Activated CD4-positive, CD25-positive, alpha-beta regulatory T cell treated with anti-CD3 and anti-CD28 coated beads, Interleukin-2, amount 50 U/mL, for 72 hours (primary cell): ENCODE measurements around the gene ATAD1.
"Not testable (repeated sequence)": the region's sequence is repeated elsewhere in the genome, so short reads cannot be mapped to it uniquely, and the experiment has no call there.

Source experiments
- DNase-seq: peaks from one replicate; pipeline ENCODE4 v3.0.0; 2021

ATAD1 gene

GRCh38 chr10:87750817-87751216 lies 67.2 kb downstream of the ATAD1 start:
- no peak for DNase-seq

DNA sequence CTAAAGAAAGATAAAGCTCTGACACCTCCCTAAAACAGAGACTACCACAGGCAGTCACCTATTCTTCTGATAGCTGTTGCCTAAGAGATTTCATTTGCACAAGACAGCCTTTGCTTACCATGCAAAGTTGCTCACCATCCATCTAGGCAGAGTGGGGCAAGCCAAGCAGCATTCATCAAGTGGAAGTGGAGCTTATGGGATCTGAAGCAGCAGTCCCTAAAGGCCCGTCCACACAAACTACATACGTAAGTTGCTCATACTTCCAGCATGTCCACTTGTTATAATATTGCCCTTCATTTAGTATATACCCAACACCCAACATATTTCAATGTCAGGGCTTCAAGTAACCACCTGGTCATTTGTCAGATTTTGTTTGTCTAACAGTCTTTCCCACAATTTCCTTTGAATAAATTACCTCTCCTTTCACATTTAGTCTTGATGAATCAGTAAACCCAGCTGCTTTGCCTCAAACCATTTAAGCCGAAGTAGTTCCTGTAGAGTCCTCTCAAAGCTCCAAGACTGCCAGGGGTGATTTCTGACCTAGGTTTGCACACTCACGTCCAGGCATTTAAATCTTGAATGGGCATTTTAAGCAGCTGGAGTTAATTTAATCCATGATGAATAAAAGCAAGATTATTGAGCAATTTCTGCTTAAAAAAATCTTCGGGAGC lies 67.9 kb downstream of the ATAD1 start:
- no peak for DNase-seq

DNA sequence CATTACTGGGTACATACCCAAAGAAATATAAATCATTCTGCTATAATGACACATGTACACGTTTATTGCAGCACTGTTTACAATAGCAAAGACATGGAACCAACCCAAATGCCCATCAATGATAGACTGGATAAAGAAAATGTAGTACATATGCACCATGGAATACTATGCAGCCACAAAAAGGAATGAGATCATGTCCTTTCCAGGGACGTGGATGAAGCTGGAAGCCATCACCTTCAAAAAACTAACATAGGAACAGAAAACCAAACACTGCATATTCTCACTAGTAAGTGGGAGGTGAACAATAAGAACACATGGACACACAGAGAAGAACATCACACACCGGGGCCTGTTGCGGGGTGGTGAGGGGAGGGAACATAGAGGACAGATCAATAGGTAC lies 69.8 kb downstream of the ATAD1 start:
- not testable (repeated sequence) for DNase-seq

GRCh38 chr10:87746911-87747310 lies 71.1 kb downstream of the ATAD1 start:
- no peak for DNase-seq

- no peak for DNase-seq
Measured at GRCh38 chr10:87744606-87745005, 73.4 kb downstream of the ATAD1 start.

- not testable (repeated sequence) for DNase-seq
Measured at GRCh38 chr10:87742992-87743610, 74.9 kb downstream of the ATAD1 start.

- no peak for DNase-seq
Measured at GRCh38 chr10:87740254-87740655, 77.8 kb downstream of the ATAD1 start.

- no peak for DNase-seq
Measured at GRCh38 chr10:87739703-87740102, 78.3 kb downstream of the ATAD1 start.

GRCh38 chr10:87738253-87738652 lies 79.8 kb downstream of the ATAD1 start:
- DNase-seq = not testable (repeated sequence)

- no peak for DNase-seq
Measured at GRCh38 chr10:87734987-87735827, 82.8 kb downstream of the ATAD1 start.

DNA sequence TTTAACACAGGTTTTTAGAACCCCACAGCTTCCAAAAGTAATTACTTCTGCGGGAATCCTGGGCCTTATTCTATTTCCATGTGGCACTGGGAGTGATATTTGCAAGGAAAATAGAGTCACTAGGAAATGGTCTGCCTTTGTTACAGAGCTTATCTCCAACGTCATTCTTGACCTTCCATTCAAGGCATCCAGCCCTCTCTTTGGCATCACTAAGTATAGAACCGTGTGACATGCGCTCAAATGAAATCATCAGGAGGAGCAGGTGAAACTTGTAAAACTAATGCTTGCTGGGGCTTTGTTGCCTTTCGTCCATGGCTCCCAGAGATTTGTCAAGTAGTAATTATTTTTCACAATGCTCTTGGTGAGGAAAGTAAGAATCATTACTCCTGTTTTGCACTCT lies 84.9 kb downstream of the ATAD1 start:
- DNase-seq = no peak

- DNase-seq = no peak
Measured at GRCh38 chr10:87729940-87730339, 88.1 kb downstream of the ATAD1 start.

GRCh38 chr10:87724789-87725188 lies 93.2 kb downstream of the ATAD1 start:
- no peak for DNase-seq

DNA sequence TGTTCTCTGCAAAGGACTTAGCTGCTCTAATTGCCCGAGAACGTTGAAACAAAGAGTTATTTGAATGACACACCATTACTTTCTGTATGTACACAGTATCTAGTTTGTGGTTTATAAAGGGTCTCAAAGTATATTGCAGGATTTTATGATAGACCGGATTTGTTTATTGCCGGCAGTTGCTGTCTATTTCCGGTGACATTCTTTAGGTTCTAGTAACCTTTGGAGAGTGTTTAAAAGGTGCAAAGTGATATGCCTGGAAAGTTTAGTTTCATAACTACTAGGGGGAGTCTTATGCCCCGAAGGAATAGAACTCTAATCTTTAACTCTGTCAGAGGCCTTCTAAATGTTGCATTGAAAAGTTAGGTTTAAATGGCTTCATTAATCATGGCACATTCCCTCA lies 94.5 kb downstream of the ATAD1 start:
- DNase-seq = no peak

- no peak for DNase-seq
Measured at GRCh38 chr10:87722716-87723115, 95.3 kb downstream of the ATAD1 start.

GRCh38 chr10:87721781-87722180 lies 96.2 kb downstream of the ATAD1 start:
- no peak for DNase-seq

GRCh38 chr10:87720665-87721064 lies 97.4 kb downstream of the ATAD1 start:
- DNase-seq = no peak

- DNase-seq = no peak
Measured at GRCh38 chr10:87716348-87716670, 101.7 kb downstream of the ATAD1 start.

DNA sequence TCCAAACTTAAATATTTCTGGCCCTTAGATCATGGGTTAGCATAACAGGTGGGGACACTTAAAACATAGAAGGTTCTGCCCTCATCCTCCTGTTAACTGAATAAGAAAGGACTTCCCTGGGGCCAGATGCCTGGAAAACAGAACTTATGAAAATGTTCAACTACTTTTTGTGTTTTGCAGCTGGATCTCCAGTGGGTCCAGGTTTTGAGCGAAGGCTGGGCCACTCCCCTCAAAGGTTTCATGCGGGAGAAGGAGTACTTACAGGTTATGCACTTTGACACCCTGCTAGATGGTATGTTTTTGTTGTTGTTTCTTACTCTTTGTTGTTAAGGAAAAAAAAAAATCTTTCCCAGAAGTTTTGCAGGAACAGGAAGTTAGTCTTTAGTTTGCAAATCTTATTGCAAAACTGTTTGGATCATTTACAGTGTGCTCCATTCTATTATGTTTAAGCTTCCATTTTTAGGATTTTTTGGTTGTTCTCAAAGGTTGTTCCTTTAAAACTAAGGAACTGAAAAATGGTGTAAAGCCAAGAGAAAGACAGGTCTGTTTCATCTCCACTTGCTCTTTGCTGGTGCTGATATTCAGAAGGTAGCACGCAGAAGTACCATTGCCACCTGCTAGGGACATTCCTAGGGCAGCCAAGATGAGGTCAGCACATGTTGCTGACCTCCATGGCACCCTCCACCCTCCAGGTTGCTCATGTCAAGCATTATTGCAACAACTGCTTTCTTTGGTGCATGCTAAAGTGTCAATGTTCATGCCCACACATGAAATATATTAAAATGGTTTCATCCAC lies 102.3 kb downstream of the ATAD1 start:
- DNase-seq = no peak

DNA sequence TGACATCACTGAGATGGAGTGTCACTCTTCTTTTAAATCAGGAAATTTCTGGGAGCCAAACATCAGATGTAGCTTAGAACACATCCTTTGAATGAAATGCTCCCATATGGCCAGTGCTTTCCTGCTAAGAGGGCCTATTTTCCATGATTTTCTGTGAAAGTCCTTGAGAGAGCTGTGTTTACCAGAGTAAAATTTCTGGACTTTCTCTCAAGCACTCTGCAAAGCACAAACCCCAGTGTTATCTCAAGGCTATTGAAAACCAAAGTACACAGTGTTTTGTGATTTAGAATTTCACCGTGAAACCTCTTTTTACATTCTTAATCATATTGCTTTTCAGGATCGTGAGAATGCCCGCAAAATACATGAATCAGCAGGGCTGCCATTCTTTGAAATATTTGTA lies 104.3 kb downstream of the ATAD1 start:
- no peak for DNase-seq

- no peak for DNase-seq
Measured at GRCh38 chr10:87712913-87713616, 105.0 kb downstream of the ATAD1 start.

DNA sequence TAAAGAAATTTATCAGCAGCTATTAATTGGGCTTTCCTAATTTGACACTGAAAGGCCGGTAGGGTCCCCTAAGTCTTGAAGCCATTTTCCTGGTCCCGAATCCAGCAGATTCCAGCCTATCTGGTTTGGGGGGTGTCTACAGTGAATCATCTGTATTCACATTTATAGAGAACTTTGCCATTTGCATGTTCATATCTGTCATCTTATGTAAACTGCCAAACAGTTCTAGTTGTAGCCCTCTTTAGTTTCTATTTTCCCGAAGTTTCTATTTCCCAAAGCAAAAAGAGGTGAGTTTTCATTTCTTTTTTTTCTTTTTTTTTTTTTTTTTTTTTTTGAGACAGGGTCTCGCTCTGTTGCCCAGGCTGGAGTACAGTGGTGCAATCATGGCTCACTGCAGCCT lies 110.8 kb downstream of the ATAD1 start:
- DNase-seq = no peak

DNA sequence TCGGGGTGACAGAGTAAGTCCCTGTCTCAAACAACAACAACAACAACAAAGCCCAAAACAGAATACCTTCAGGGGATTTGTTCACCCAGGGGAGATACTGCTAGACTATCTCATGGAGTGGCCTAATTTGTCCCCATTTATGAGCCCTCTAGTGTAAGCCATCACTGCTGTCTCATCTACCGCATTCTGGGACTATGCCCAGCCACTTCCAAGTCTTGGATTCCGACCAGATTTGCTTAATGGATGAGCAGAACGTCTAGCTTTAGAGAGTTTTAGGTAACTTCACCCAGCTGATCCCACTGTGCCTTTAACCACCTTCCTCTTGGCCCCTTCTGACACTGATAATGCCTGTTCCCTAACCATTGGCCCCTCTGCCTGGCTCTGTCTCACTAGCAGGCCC lies 111.3 kb downstream of the ATAD1 start:
- DNase-seq = no peak
